ENCODE results near the gene DHX8.

- TF ChIP-seq CTCF (IDR thresholded peaks at IDR 0.05; ENCODE audit: extremely low read depth in 1 of 2, insufficient read depth in 1 of 2, low read depth in 1 of 2, low read length in 2 of 2) (no peak), EZH2 (IDR thresholded peaks at IDR 0.05; ENCODE audit: borderline replicate concordance, low read depth, low read length, severe bottlenecking) (no peak)
Measured at GRCh38 chr17:43449470-43450248, 34.1 kb upstream of the DHX8 start.
